ENCODE results near the gene GGA1.
"Not testable (repeated sequence)": the region's sequence is repeated elsewhere in the genome, so short reads cannot be mapped to it uniquely, and the experiment has no call there.

The GGA1 gene

DNA sequence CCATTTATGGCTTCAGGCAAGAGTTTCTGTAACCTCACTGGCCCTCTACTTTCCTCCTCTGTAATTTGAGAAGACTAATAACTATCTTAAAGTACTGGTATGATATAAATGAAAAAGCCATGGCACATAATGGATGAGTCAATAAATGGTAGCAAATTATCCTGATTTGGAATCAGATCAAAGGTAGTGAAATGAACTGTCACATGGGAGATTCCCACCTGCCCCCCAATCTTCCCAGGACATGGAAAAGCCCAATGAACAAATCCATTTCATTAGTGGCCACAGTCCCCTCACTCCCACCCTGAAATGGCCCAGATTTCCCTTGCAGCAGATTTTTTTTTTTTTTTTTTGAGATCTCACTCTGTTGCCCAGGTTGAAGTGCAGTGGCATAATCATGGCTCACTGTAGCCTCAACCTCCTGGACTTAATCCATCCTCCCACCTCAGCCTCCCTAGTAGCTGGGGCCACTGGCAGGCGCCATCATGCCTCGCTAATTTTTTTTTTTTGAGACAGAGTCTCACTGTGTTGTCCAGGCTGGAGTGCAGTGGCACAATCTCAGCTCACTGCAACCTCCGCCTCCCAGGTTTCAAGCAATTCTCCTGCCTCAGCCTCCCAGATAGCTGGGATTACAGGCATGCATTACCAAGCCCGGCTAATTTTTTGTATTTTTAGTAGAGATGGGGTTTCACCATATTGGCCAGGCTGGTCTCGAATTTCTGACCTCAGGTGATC lies 5.9 kb upstream of the GGA1 start:
- H3K27ac ChIP-seq, H3K4me3 ChIP-seq: not testable (repeated sequence)

DNA sequence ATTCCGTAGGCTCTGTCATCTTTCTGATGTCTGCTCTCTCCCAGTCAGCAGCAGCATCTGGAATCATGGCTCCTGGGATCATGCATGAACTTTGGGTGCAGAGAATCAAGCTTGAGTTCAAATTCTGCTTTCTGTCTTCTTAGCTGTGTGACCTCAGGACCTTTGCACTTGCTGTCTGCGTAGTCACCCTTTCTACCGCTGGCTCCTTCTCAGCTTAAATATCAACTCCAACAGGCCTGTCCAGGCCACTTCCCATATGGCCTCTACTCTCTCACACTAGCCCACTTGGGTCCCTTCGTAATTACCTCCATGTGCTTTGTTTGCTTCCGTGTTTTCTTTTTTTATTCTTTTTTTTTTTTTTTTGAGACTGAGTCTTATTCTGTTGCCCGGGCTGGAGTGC lies 4.6 kb upstream of the GGA1 start:
- Histone ChIP-seq H3K27ac (no peak overlapping the region), H3K4me3 (no peak overlapping the region)

DNA sequence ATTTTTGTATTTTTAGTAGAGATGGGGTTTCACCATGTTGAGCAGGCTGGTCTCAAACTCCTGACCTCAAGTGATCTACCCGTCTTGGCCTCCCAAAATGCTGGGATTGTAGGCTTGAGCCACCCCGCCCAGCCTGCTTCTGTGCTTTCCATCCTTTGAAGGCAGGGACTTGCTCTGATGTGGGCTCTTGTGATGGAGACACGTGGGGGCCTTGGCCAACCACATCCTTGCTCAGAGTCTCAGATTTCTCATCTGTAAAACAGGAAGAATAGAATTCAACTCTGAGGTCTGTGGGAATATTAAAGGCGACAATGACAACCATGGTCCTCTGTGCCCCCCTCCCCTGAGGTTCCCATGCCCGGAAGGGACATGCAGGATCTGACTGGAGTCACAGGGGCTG lies 3.8 kb upstream of the GGA1 start:
- Histone ChIP-seq H3K27ac (peak overlapping the region in 5 of 21 experiments; percentile 29 to 80 (median 59)), H3K4me3 (no peak overlapping the region)

DNA sequence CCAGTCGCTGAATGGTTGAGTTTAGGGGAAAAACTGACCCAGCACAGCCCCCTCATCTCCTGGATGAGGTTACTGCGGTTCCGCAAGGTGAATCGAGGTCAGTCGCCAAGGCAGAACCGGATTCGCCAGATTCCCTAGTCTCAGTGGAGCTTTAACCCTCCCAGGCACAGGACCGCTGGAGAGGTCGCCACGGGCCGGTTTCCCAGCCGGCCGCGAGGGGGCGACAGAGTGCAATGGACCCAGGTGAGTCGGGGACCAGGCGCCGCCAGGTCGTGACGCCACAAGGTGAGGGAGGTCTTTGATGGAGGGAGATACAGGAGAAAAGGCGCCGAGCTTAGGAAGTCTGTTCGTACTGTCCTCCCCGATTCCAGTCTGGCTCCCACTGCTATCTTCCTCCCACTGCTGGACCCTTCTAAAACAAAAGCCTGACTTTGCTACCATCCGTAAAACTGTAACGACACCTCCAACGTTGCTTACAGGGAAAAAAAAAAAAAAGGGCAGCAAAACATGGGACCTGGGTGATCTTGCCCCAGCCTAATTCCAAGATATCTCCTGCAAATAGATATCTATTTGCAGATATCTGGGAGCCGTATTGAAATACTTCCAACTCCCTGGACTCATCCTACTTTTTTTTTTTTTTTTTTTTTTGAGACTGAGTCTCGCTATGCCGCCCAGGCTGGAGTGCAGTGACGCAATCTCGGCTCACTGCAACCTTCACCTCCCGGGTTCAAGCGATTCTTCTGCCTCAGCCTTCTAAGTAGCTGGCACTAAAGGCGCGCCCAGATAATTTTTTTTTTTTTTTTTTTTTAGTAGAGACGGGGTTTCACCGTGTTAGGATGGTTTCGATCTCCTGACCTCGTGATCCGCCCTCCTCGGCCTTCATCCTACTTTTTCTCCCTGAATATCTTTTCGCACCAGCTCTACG lies 1.4 kb upstream of the GGA1 start:
- Histone ChIP-seq H3K27ac (peak overlapping the region in 20 of 21 experiments; percentile 80 to 98 (median 94)), H3K4me3 (peak overlapping the region in 6 of 7 experiments; percentile 3 to 98 (median 85))

DNA sequence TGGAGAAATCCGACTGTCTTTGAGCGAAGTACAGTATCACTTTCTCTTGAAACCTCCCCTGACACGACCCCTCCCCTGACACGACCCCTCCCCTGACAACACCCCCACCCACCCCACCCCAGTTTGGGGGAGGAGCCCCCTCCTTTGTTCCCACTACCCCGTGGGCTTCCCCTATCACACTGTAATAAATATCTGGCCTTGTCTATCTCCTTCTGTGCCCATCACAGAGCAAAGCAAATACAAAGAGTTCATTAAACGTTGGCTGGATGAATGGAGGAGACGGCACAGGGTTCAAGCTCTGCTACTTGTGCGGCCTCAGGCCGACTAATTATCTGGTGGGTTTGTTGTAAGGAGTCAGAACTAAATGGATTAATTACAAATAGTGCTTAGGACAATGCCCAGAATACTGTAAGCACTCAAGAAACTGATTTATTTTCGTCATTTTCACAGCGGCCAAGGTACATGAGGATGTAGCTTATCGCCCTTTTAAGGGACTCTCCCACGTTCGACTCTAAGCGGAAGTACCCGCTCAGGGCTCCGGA lies 628 bp upstream of the GGA1 start:
- H3K4me3 ChIP-seq, result peak overlapping the region; percentile 61 to 98 (median 92)

DNA sequence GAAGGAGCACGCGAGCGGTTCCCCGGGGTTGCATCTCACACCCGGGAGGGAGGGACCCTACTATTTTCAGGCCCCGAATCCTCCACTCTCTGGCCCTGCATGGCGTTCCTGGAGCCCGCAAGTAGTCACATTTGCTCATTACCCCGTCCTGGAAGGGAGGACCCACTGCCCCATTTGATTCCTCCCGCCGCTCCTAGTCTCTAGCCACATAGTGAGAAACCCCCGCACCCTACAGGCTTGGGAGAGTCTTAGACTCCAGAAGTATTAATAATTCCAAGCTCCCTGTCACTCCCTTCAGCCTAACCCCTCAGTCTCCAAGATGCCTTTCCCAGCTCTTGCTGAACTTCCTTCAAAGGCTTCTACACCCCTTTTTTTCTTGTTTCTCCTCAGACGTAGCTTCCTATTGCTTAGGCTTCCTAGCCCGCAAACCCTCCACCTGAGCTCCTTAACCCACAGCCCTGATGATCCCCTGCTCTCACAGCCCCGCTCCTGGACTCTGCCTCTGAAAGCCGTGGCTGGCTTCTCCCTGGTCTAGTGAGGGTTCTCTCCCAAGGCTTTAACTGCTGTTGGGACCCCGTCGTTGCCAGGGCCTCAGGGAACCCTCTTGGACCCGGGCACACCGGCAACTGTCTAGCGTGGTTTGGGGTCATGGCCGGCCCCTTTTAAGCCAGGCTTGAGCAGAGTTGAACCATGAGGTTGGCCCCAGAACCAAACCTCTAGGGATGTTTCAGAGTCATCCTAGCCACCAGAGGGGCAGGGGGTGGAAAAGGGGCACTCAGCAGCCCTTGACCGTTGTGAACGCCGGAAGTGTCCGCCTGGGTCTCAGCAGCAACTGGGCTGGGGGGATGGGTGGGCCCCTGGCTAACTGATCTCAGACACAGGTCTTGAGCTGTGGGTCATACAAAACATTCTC lies 862 bp downstream of the GGA1 start:
- Histone ChIP-seq H3K27ac (peak overlapping the region; percentile 80 to 98 (median 93)), H3K4me3 (peak overlapping the region; percentile 61 to 98 (median 92))

More for the DNA sequence above, 628 bp upstream of the GGA1 start:
- peak overlapping the region; percentile 80 to 98 (median 93) for H3K27ac ChIP-seq

DNA sequence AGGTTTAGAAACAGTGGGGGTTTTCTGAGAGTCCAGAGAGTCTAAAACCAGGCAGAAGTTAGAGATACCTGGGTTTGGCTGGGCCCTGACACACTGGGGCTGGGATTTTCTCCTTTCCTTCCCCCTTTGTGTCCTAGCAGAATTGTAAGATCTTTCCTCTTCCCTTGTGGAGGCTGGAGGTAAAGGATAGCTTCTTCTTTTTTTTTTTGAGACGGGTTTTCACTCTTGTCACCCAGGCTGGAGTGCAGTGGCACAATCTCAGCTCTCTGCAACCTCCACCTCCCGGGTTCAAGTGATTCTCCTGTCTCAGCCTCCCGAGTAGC lies 1.5 kb downstream of the GGA1 start:
- H3K27ac ChIP-seq, result peak overlapping the region in 20 of 21 experiments; percentile 80 to 98 (median 94)
- H3K4me3 ChIP-seq, result peak overlapping the region in 6 of 7 experiments; percentile 61 to 98 (median 92)

DNA sequence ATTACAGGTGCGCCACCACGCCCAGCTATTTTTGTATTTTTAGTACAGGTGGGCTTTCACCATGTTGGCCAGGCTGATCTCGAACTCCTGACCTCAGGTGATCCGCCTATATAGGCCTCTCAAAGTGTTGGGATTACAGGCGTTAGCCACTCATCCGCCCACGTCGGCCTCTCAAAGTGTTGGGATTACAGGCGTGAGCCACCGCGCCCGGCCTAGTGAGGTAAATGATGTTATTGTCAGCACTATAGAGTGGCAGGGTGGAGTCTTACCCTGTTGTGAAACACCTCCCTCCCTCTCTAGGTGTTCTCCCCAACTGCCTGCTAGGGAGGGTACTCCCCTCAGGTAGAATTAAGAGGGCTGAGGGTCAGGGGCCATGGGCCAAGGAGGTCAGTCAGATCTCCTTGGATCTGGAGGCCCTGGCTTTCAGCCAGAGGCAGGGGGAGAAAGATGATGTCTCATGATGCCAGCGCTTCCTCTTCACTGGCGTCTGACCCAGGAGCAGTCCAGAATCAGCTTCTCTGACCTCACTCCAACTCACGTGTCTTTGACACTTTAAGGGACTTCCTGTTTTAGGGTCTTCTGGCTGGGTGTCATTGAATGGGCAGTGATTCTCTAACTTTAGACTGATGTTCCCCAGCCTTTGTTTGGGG lies 2.0 kb downstream of the GGA1 start:
- peak overlapping the region in 18 of 21 experiments; percentile 40 to 98 (median 93) for H3K27ac ChIP-seq
- peak overlapping the region in 2 of 7 experiments; percentile 61 to 91 for H3K4me3 ChIP-seq

DNA sequence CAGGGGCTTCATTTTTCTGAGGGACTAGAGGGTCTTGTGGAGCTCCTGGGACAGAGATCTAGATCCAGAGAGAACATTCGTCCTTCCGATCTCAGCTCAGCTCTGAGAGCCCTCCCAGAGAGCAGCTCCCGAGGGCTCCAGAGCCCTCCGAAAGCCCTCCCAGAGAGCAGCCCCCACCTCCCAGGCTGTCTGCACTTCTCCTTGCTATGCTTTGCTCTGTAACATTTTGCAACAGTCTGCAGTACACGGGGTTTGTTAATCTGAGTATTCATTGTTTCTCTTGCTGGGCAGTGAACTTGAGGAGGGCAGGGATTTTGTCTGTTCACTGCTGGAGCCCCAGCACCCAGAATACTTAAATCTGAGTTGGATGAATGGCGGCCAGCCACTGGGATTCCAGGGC lies 2.6 kb downstream of the GGA1 start:
- Histone ChIP-seq H3K4me3 (no peak overlapping the region), H3K27ac (peak overlapping the region in 18 of 21 experiments; percentile 13 to 98 (median 92))

DNA sequence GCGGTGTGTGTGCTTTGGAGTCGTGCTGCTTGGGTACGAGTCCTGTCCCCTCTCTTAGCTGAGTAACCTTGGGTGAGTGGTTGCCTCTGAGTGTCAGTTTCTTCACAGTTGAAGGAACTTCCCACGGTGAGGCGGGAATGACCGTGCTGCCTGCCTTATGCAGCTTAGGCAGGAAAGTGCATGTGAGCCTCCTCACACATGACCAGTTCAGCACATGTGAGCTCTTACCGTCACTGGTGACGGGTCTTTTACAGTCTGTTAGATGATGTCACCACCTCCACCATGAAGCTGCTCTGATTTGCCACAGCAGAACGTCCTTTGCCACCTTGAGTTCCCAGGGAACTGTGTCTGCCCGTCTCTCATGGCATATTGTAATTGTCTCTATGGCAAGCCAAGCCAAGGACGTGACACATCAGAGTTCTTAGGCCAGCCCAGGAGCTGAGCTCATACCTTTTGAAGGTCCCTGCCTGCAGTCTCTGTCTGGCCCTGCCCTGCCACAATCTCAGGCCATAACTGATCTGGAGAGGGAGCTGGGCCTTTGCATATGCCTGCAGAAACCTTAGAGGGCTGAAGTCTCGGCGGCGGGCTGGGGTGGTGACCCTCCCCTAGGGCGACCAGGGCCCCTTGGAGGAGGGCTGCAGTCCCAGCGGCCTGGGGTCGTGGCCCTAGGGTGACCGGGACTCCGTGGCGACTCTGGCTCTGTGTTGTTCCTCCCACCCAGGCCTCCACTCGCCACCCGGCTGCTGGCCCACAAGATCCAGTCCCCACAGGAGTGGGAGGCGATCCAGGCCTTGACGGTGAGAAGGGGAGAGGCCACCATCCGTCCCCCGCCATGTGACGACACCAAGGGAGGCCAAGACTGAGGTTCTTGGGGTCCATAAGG lies 7.8 kb downstream of the GGA1 start:
- no peak overlapping the region for H3K27ac ChIP-seq
- no peak overlapping the region for H3K4me3 ChIP-seq

DNA sequence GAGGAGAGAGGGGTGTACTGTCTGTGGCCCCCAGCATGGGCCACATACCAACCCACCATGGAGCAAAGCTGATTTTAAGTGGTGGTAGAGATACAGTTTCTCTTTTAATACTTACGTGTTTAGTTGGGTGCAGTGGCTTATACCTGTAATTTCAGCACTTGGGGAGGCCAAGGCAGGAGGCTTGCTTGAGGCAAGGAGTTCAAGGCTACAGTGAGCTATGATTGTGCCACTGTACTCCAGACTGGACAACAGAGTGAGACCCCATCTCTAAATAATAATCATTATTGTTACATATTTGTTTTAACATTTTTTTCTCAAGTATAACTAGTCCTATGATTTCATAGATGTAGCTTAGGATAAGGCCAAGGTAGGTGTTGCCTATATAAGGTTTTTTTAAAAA lies 8.8 kb downstream of the GGA1 start:
- no peak overlapping the region for H3K4me3 ChIP-seq
- H3K27ac ChIP-seq, result peak overlapping the region in 1 of 21 experiments; percentile 75

DNA sequence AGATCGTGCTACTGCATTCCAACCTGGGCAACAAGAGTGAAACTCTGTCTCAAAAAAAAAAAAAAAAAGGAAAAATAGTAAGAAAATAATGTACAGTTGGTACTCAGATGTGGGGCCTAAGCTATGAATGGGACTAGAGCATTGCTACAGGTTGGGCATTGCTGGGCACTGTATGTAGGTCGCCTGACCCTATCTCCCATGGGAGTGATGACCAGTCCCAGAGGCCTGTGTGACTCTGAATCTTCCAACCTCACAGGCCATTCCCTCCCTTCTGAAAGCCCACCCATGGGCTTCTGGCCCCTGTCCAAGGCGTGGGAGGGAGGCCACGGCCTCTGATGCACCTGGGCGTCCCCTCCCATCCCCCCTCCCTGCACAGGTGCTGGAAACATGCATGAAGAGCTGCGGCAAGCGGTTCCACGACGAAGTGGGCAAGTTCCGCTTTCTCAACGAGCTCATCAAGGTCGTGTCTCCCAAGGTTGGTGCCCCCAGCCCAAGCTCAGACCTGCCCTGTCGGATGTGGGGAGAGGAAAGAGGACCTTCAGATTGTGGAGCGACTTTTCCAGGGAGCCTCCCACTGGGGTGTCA lies 9.5 kb downstream of the GGA1 start:
- Histone ChIP-seq H3K4me3 (no peak overlapping the region), H3K27ac (peak overlapping the region in 1 of 21 experiments; percentile 75)

DNA sequence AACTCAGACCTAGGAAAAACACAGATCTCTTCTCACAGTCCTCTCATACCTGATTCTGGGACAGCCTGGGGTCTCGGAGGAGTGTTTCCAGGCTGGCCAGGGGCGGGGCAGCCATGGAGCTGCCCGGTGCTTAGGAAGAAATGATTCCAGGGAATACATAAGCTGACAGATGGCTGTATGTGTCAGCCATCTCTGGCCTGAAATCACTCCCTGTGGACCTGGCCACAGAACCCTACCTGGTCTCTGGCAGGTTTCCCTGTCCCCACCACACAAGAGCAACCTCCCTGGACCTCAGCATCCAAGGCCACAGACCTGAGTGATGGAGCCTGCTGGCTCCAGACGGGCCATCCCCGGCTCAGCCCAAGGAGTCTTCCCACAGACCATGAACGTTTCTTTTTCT lies 10.0 kb downstream of the GGA1 start:
- Histone ChIP-seq H3K27ac (peak overlapping the region in 1 of 21 experiments; percentile 75), H3K4me3 (no peak overlapping the region)

DNA sequence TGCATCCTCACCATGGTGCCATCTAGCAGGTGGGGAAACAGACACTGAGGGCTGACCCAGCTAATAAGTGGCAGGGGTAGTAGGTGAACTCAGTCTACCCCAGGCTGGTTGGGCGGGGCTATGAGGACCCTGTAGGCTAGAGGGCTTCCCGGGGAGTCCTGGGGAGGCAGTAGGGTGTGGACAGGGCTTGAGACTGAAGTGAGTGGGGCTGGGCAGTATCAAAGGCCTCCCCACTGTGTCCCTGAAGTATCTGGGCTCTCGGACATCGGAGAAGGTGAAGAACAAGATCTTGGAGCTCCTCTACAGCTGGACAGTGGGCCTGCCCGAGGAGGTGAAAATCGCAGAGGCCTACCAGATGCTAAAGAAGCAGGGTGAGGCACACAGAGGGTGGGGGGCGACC lies 11.4 kb downstream of the GGA1 start:
- Histone ChIP-seq H3K4me3 (no peak overlapping the region), H3K27ac (no peak overlapping the region)

DNA sequence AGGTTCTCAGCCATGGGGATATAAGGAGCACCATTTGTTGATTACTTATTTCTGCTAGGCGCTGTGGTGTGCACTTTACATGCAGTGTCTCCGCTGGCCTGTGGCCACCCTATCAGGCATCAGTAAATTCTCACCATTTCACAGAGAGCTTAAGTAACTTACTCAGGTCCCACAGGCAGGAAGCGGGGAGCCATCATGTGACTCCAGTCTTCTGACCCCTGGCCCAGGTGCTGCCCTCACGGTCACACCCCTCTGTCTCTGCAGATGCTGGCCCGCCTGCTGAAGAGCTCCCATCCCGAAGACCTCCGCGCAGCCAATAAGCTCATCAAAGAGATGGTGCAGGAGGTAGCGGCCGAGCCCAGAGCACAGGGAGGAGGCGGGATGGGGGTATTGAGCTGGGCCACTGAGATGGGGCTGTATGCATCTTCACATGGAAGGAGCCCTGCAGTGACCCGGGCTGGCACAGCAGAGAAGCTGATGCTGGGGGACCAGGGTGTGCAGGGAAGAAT lies 12.8 kb downstream of the GGA1 start:
- Histone ChIP-seq H3K27ac (no peak overlapping the region), H3K4me3 (no peak overlapping the region)

DNA sequence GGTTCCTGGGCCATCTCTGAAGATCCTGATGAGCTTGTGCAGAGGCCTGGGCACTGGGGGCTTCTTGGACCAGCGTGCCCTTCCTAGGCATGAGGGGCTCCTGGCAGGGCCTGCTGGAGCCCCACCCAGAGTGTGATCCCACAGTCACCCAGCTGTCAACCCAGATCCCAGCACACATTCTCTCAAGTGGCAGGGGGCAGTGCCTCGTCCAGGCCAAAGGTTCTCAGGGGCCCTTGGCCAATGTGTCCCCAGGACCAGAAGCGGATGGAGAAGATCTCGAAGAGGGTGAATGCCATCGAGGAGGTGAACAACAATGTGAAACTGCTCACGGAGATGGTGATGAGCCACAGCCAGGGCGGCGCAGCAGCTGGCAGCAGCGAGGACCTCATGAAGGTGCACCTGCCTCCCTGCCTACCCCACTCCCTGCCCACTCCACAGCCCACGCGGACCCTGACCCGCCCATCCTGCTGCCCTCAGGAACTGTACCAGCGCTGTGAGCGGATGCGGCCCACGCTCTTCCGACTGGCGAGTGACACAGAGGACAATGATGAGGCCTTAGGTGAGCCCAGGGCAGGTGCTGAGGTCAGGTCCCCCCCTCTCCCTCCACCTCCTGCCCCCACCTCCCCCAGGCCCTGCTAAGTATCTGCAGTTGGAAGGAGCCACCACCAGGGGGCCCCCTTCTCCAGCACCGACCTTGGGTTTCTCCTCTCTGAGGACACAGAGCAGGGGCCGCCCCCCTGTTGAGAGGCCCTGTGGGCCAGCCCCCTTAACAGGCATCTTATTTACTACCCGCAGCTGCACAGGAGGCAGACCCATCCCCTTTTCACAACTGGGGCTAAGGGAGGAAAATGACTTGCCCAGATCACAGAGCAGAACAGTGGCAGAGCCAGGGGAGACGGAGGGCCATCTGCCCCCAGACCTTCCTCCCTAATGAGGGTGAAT lies 14.7 kb downstream of the GGA1 start:
- Histone ChIP-seq H3K4me3 (no peak overlapping the region), H3K27ac (peak overlapping the region in 13 of 21 experiments; percentile 1 to 79 (median 47))
